Left cardiac atrium (tissue), 4 donors: ENCODE measurements around the gene USP20. TPM values are rescaled to one million over a fixed set of nuclear protein-coding genes. Genes with fewer than 3 reads are reported as not detected.

Experiments
- ATAC-seq, 2 donors: fragments of 200-7000 bp; cut with Tn5 transposase; one replicate each; pipeline ENCODE4 v1.9.1; 2020; ENCODE audit warnings: mild to moderate bottlenecking in 2 of 2, moderate library complexity in 2 of 2
- DNase-seq: peaks from one replicate; pipeline ENCODE4 v3.0.0-alpha.2; 2020
- intact Hi-C, 2 donors: fragments of 100-400 bp; cut with DNase I; formaldehyde crosslinking; loops; one replicate each; pipeline versions ENCODE4 v1.14.1 to v1.15.1; 2022 to 2023
- total RNA-seq, 2 donors: library from RNA; stranded (reverse); fragmentation: NEBNext Ultra II Directional; extraction: Animal tissue kit (Norgen Biotek cat#: 25700); gene quantifications; one replicate each; pipeline ENCODE4 v1.2.1, GENCODE V29; 2021
- donor health status: DM: no; HTN: yes; CAD: no.
- donor health status: DM: no; HTN: yes; CAD: no; lungs with severe emphysema.
- donor health status: DM: yes; HTN: yes; CAD: no.
- donor health status: Dilated cardiomyopathy.

Gene USP20
- total RNA-seq, 2 donors from 2014 or later, result 13.9 to 14.3 TPM

DNA sequence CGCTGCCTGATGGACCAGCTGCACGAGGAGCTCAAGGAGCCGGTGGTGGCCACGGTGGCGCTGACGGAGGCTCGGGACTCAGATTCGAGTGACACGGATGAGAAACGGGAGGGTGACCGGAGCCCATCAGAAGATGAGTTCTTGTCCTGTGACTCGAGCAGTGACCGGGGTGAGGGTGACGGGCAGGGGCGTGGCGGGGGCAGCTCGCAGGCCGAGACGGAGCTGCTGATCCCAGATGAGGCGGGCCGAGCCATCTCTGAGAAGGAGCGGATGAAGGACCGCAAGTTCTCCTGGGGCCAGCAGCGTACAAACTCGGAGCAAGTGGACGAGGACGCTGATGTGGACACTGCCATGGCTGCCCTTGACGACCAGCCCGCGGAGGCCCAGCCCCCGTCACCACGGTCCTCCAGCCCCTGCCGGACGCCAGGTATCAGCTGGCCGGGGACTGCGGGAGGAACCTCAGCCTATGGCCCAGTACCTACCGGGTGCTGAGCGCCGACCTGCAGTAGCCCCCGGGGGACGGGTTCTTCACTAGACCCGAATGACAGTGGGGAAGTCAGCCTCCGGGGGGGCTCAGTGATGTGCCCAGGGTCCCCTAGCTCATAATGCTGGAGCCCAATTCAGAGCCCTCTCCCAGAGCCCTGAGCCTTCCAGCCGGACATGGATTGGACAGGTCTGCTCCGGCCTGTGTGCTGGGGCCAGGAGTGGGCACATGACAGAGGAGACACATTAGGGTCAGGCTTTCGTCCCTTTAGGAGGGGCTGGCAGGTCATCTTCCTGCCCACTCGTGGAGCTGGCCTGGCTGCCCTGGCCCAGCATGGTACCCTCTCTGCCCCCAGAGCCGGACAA lies 33.0 kb downstream of the USP20 start:
- DNase-seq (no peak), ATAC-seq (no peak)
- intact Hi-C loops, result no loop called here

DNA sequence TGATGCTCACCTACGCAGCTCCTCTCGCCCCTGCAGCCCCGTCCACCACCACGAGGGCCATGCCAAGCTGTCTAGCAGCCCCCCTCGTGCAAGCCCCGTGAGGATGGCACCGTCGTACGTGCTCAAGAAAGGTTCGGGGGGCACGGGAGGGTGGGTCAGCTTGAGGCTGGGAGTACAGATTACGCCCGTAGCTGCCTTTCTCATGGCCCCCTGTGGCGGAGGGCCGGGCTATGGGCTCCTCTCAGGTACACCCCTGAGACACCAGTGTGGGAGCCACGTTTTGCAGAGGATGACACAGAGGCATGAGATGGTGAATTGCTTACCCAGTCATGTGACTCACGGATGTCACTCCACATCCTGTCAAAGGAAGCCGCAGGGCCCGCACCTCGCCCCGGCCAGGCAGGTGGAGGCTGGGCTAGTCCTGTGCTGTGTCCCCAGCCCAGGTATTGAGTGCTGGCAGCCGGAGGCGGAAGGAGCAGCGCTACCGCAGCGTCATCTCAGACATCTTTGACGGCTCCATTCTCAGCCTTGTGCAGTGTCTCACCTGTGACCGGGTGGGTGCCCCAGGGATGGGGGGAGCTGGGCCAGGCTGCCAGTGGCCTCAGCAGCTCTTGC lies 33.7 kb downstream of the USP20 start:
- intact Hi-C loops, result no loop called here
- ATAC-seq (peak; percentile 58 to 63), DNase-seq (peak; percentile 47)

DNA sequence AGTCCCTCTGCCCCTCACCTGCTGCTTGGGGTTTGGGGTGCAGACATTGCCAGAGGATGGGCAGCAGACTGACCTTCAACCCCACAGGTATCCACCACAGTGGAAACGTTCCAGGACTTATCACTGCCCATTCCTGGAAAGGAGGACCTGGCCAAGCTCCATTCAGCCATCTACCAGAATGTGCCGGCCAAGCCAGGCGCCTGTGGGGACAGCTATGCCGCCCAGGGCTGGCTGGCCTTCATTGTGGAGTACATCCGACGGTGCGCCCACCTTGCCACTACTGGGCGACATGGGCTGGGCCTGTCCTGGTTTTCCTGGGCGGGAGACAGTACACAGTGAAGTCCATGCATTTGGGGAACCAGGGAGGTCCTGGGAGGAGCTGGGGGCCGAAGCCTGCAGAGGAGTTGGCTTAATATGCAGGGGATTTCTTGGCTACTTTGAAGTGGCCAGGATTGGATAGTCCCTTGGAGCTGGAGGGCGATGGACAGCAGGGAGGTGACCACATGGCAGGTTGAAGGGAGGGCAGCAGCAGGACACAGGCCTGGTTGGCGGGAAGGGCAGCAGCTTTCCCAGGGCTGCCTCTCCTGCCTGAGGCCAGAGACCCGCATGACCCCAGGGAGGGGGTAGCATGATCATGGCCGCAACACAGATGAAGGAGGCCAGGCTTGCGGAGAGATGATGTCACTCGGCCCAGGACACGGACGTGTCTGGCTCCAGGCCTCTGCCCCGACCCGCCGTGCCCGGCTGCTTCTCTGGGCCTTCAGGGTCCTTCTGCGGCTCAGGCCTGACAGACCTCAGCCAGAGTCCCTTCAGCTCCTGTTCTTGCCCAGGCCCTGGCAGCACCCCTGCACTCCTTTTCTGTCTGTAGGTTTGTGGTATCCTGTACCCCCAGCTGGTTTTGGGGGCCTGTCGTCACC lies 34.6 kb downstream of the USP20 start:
- ATAC-seq (peak in 1 of 2 donors; percentile 13), DNase-seq (no peak)
- intact Hi-C loops, result no loop called here

DNA sequence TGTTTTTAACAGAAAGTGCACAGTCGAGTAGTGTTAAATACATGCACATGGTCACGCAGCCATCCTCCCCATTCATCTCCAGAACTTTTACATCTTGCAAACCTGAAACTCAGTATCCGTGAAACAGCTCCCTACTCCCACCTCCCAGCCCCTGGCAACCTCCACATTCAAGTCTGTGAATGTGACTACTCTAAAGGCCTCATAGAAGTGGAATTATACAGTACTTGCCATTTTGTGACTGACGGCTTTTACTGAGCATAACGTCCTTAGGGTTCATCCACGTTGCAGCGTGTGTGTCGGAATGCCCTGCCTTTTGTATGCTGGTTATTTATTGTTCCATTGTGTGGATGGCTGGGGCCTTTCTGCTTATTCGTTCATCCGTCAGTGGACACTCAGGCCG lies 35.8 kb downstream of the USP20 start:
- intact Hi-C loops, result no loop called here
- no peak for DNase-seq
- ATAC-seq, result no peak

DNA sequence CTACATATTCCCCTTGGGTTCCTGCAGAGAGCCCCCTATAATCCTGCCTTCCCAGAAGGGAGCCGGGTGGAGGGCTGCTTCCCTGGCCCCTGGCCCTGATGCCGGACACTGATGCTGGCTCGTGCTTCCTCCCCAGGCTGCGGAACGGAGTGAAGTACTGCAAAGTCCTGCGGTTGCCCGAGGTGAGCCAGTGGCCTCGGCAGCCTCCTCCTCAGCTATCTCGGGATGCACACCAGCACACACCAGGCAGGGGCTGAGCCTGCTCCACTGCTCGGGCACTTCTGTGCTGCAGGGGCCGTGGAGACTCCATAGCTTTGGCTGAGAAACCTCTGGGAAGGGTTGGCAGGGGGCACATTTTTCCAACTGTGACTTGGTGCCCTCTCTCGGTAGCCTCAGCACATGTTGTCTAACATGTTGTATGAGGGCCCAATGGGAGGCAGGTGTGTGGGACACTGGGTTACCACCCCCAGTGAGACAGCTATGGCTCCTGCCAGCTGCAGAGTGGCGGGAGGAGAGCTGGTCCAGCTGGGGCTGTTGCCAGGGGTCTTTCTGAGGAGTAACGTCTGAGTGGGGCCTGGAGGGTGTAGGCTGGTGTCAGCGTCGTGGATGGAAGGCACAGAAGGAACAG lies 38.4 kb downstream of the USP20 start:
- intact Hi-C loops, result no loop called here
- ATAC-seq, result no peak
- DNase-seq, result no peak

DNA sequence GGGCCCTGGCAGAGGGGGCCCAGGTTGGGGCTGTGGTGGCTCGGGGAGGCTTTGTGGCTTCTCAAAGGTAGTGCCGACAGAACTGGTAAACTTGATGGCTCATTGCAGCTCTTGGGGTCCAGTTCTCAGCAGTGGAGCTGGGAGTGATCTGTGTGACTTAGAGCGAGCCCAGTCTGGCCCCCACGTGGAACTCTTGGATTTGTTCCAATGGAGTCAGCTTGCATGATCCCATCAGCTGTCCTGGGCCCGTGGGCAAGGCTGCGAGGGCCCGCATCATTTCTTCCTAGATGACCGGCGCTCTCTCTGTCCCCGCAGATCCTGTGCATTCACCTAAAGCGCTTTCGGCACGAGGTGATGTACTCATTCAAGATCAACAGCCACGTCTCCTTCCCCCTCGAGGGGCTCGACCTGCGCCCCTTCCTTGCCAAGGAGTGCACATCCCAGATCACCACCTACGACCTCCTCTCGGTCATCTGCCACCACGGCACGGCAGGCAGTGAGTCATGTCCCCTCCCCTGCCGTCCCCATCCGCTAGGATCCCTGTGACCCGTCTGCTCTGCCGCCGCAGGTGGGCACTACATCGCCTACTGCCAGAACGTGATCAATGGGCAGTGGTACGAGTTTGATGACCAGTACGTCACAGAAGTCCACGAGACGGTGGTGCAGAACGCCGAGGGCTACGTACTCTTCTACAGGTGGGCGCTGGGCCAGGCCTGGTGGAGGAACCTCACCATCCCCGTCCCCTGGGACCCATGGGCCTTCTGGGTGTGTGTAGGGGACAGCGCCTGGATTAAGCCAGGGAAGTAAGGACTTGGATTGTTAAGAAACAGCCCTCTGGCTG lies 39.2 kb downstream of the USP20 start:
- no peak for ATAC-seq
- intact Hi-C loops, result no loop called here
- DNase-seq, result no peak

DNA sequence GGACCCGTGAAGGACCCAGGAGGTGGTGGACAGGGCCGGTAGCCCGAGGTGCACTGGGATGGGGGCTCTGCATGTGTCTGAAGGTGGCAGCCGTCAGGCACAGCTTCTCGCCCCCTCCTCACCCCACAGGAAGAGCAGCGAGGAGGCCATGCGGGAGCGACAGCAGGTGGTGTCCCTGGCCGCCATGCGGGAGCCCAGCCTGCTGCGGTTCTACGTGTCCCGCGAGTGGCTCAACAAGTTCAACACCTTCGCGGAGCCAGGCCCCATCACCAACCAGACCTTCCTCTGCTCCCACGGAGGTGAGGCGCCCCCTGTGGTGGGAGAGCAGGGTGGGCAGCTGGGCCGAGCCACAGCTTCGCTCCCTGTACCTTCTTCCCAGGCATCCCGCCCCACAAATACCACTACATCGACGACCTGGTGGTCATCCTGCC lies 39.9 kb downstream of the USP20 start:
- intact Hi-C loops, result no loop called here
- DNase-seq (no peak), ATAC-seq (no peak)

DNA sequence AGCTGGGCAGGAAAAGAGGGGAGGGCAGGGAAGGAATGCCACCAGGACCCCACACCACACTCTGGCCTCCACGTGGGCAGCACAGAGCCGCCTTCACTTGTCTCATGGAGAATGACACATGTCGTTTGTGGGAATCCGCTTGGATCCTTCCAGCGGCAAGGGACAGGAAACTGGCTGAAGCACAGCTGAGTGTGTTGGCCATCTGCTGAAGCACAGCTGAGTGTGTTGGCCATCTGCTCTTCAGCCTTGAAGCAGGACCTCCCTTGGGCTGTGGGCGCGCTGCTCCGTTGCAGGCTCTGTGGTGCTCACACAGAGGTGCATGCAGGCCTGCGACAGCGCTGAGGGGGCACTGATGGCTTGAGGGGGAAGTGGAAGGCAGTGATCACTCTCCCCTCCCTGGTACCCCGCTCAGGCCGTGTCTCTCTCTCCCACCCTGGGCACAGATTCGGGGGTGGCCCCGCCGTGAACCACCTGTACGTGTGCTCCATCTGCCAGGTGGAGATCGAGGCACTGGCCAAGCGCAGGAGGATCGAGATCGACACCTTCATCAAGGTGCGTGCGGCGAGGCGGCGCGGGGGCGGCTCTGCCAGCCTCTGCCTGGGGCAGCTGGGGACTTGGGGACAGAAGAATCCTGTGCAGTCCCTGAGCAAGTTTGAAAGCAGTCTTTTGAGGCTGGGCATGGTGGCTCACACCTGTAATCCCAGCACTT lies 40.6 kb downstream of the USP20 start:
- ATAC-seq (no peak), DNase-seq (no peak)
- intact Hi-C loops, result no loop called here

DNA sequence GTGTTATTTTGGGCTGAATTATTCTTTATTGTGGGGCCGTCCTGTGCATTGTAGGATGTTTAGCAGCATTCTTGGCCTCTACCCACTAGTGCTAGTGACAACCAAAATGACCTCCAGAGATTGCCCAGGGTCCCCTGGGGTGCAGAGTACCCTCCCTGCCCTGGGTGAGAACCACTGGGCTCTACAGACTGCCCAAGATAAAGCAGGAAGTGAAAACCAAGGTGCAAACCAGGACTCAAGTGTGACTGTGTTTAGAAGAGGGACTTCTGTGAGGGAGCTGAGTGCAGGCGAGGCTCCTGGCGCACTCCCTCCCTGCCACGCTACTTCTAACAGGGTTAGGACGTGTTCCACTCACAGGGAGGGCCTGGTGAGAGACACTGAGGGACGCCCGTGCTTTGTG lies 41.6 kb downstream of the USP20 start:
- intact Hi-C loops, result no loop called here
- DNase-seq (no peak), ATAC-seq (no peak)

DNA sequence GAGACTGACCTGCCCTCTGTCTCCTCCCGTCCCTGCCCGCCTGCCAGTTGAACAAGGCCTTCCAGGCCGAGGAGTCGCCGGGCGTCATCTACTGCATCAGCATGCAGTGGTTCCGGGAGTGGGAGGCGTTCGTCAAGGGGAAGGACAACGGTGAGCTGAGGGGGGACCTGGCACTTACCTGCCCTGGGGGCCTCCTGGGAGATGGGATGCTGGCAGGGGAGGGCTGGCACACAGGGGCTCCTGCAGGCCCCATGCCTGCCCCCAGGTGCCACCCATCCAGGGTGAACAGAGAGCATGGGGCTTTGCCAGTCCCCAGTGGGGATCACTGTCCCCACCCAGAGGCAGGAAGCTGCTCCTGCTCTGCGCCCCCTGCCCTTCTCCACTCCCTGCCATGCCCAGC lies 43.0 kb downstream of the USP20 start:
- intact Hi-C loops, result no loop called here
- no peak for DNase-seq

DNA sequence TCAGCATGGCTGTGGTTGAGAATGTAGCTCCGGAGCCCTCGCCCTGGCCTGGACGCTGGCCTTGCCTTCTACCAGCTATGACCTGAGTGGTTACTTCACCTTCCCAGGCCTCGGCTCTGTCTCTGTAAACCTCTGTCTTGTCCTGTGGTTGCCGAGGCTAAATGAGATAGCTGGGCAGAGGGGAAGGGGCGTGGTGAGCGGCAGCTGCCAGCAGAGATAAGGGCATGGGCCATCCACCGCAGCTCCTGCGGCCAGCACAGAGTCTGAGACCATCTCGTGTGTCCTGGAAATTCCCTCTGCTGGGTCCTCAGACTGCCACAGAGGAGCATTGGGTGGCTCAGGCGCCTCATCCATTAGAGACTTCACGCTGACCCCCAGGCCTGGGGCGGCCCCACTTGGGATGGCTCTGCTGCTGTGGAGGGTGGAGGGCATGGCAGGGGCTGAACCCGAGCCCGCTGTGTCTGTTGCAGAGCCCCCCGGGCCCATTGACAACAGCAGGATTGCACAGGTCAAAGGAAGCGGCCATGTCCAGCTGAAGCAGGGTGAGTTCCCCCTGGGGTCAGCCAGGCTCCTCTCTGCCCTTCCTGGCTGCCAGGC lies 43.9 kb downstream of the USP20 start:
- DNase-seq (no peak), ATAC-seq (no peak)
- intact Hi-C loops, result no loop called here

More for the DNA sequence above, 43.0 kb downstream of the USP20 start:
- no peak for ATAC-seq

DNA sequence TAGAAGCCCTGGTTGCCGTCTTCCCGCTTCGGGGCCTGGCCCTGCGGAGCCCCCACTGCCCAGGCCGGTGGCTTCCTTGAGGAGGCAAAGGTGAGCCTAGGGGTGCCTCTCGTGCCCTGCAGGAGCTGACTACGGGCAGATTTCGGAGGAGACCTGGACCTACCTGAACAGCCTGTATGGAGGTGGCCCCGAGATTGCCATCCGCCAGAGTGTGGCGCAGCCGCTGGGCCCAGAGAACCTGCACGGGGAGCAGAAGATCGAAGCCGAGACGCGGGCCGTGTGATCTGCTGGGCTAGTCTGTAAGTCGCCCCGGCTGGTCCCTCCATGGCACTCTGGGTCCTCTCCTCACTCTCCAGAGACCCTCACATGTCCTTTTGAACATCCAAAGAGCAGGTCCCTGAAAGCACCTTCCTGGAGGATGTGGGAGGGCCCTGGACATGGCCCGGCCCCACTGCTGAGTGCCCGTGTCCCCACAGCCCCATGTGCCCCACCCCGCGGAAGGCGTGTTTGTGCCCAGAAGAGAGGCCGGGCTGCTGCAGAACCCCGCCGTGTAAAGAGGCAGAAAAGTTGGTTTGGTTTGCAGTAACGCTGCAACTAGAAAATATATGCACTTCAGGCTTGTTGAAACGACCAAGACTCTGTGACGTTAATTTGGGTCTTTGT lies 44.9 kb downstream of the USP20 start:
- DNase-seq (no peak), ATAC-seq (no peak)
- intact Hi-C loops, result loop anchor here in 1 of 2 donors (10.0 kb wide), 2 partner anchors 175 to 215 kb away; partner anchors contain the start of gene GPR107

DNA sequence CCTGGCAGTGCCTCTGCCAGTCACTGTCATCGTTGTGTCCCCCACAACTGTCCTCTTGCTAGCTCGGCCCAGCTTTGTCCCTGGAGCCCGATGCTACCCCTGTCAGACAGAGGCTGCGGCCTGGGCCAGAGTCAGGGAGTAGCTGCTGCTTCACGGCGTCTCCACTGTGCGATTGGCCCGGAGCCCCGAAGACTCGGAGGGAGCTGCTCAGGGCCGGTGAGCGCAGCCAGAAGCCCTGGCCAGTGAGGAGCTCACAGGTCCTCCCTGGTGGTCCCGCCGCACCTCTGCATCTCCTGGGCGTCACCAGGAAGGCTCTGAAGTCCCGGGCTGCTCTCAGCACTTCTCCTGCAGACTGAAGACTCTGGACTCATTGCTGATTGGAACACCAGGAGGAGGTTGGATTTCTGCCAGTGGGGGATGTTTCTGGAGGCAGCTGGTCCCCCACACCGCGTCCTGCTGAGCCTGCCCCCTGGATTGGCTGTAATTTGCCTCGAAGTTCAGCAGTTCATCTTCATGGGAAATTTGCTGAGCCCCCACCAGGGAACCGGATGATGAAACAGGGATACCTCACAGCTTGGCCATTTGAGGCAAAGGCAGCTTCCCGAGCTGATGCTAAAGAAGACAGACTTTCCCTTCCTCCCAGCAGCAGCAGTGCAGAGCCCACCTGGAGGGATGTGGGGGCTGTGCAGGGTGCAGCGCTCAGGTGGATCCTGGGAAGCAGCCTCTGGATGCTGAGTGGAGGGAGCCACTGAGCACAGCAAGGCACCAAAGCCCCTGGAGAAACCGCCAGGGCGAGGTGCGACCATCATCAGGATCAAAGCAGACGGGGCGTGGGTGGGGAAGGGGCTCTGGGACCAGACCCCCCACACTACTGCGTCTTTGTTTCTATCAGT lies 45.6 kb downstream of the USP20 start:
- ATAC-seq (no peak), DNase-seq (no peak)
- intact Hi-C loops, result loop anchor here in 1 of 2 donors (10.0 kb wide), 2 partner anchors 174 to 214 kb away; partner anchors contain the start of gene GPR107

DNA sequence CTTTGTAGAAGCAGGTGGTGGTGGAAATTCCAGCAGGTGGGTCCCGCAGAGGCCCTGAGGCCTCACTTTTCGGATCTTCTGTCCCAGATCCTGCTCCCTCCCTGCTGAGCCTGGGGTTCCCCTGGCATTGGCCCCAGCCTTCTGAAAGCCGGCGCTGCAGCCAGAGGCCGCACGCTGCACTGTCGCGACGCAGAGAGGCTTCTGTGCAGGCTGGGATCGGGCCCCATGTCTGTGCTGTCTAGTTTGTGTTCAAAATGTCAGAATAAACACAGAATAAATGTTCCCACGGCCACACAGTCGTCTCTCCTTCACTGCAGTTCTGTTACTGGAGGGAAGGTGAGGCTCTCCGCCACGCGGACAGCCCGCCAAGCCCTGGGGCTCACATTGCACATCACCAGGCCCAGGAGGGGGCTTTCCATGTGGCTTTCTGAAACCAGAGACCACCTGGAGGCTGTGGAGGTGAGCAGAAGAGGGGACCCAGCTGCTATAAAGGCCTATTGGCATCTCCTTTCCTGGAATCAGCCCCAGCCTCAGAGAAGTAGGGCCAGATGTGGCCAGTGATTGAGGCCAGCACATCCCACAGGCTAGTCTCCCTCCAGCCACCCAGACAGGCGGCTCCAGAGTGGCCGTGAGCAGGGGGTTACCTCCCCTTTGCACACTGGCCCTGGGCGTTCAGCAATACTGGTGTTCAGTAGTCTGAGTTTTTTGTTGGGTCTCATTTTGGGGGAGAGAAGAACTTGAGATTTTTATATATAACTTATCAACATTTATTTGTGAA lies 46.5 kb downstream of the USP20 start:
- intact Hi-C loops, result loop anchor here in 1 of 2 donors (10.0 kb wide), 2 partner anchors 173 to 213 kb away; partner anchors contain the start of gene GPR107
- no peak for ATAC-seq
- DNase-seq, result no peak
